ENCODE data around the gene ELFN1.

The ELFN1 gene

DNA sequence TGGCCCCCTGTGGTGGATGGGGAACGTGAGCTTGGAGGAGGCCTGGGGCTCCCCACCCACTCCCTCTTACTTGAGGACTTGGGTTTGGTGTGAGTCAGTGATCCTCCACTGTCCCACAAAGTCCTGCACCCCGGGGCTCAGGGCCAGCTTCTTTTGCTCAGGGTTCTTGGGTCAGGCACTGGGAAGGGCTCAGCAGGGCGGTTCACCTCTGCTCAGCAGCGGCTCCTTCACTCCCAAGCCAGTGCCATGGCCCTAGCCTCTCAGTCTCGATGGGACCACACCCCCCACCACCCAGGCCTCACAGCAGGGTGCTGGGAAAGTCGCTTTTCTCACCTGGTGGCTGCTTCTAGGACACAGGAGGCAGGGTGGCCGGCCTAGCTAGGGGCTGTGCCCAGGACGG is 59.1 kb downstream of the ELFN1 start:
- no peak for DNase-seq

DNA sequence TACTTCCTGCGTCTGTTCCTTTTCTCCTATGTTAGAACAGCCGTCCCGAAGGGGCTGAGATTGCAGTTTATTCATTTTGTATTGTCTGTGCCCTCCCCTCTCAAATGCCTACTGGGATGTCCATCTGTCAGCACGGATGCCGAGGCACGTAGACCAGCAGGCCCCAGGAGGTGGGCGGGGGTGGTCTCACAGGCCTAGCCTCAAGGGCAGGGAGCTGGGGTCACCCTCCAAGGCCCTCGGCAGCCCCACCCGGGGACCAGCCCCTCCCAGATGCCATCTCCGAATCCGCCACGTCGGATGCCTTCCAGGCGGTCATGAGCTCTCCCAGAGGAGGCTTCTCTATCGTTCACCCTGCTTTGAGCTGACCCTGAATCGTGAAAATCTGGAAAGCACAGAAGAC is 59.7 kb downstream of the ELFN1 start:
- DNase-seq = no peak

DNA sequence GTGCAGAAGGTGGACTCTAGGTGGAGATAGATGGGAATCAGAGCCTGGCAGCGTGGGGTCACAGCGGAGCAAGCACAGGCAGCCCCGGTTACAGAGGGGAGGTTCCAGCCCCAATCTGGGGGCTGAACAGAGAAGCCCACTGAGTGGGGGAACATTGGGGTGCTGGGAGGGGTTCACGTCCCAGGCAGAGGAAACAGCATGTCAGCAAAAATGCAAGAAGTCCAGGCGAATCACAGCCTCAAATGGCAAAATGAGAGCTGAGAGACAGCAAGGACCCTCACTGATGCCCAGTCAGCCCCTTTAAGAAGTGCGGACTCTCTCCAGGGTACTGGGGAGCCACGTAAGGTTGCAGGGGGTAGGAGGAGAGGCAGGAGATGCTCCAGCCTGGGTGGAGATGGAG is 62.0 kb downstream of the ELFN1 start:
- no peak for DNase-seq

DNA sequence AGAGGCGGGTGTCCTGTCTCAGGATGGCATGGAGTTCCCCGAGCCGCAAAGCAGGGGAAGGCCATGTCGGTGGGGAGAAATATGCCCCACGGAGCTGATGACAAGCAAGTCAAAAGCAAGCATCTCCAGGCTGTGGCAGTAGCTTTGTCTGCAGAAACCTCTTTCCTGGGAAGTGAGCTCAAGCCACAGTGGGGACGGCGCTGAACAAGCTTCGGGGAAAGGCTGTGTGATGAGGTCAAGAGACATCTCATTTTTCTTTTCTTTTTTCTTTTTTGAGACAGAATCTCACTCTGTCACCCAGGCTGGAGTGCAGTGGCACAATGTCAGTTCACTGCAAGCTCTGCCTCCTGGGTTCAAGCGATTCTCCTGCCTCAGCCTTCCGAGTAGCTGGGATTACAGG is 62.6 kb downstream of the ELFN1 start:
- DNase-seq = no peak

DNA sequence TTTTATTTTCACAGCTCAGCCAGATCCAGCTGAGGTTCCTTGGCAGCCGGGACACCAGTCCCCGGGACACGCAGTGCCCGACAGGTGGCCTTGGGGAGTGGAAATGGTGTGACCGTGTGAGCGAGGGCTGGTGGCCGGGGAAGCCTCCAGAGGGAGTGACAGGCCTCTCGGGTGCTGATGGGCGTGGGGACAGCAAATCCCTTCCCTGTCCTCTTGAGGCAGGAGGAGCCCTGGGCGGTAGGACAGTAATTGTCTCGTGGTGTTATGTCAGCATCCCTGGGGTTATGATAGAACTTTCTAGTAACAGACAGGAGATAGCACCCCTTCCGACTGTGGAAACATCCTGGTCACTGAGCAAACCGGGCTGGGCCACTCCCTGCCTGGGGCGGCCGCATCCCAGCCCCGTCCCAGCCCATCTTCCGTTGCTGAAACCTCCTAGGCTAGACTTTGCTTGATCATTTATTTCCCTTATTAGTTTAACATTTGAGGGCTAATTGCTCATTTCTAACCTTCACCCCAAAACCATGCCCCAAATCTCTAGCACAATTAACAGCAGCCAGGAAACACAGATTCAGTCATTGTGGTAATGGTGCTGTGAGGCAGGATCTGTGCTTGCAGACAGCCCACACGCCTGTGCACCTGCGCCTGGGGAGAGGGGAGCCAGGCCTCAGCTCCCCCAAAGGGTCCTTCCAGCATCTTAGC is 63.3 kb downstream of the ELFN1 start:
- no peak for DNase-seq

DNA sequence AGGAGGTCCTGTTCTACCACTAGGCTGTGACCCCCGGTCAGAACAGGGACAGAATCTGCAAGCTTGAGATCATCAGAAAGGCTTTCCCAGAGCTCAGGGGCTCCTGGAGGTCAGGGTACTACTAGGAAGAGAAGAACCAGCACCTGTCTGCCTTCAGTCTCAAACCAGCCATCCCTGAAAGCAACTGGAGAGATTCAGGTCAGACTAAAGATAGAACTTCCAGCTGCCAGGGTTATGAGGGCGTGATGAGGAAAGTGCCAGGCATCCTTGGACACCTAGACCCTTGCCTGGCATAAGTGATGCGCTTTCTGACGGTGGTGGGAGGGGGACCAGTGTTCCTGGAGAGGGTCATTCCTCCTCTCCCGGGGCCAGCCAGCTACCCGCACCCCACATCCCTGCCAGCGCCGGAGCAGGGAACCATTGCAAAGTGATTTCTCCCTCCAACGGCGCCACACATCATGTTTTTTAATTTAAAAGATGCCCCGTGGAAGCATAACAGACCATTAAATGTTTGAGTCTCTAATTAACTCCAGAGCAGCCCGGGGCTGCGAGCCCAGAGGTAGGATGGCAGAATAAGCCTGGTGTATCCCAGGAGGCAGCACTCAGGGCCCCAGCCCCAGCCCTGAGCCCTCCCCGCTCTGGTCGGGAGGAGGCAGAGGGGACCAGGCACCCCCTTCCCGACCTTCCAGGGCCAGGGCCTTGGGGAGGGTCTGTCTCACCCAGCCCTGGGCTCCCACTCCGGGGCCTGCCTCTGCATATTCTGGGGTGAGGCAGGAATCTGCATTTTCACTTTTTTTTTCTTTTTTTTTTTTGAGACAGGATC is 64.0 kb downstream of the ELFN1 start:
- DNase-seq = no peak

DNA sequence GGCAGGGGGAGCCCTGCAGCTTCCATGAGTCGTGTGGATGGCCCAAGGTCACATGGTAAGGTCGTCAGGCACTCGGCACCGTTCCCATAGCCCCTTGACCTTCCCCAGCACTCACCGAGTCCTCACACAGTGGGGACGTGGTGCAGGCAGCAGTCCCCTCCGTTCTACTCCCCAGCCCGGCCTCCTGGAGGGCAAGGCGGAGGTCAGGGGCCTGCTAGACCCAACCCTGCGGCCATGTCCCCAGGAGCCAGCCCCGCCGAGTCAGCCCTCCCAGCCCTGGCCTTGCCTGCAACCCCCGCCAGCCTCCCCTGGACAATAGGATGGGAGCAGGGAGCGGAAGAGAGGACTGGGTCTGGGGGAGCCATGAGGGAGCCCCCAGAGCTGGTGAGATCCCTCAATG is 65.2 kb downstream of the ELFN1 start:
- DNase-seq = no peak

DNA sequence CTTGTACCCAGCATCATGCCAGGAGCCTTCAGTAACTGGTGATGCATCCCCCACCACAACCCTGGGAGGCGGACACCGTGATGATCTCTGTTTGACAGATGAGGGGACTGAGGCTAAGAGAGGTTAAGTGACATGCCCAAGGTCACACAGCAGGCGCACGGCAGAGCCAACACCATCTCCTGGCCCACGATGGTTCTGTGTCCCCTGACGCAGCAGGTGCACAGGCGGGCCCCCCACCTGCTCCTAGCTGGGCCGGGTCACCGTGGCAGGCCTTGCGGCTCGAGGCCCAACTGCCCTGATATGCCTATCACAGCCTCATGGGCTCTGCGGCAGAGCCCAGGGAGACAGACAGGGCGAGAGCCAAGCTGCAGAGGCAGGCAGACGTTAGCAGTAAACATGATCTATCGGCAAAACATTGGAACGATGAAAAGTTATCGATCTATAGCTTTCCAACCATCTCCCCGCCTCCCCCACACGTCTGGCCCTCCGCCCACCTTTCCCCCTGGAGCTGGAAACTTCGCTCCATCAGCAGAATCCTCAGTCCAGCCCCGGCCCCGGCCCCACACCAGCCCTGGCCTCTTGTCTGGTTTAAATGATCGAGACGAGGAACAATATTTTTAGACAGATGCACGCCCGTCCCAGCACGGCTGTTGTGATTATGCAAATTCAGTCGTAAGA is 65.9 kb downstream of the ELFN1 start:
- DNase-seq = no peak

DNA sequence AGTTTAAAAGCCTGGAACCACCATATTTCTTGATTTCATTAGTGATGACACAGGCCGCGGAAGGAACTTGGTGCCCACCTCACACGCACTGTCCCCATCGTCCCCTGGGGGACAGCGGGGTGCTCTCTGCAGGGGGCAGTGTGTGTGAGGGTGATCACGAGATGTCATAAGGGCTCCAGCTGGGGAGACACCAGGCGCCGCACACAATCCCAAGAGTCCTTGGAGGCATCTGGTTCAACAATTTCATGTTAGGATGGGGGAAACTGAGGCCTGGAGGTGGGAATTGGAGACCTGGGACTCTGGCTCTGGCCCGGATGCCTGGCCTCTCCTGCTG is 66.4 kb downstream of the ELFN1 start:
- no peak for DNase-seq

DNA sequence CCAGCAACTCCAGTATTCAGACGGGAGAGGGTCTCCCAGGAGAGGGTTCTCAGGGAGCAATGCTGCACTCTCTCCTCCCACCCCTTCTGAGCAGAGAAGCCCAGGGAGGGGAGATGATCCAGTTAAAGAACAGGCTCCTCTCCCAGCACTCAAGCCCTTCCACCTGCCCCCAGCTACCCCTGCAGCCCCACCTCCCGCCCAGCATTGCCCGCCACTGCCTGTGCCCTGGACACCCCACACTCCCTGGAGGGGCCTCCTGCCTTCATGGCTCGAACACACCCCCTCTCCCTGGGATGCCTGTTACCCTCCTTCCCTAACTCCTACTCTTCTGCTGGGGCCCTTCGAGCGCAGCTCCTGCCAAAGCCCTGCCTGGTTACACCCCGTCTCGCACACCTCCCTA is 66.8 kb downstream of the ELFN1 start:
- no peak for DNase-seq

DNA sequence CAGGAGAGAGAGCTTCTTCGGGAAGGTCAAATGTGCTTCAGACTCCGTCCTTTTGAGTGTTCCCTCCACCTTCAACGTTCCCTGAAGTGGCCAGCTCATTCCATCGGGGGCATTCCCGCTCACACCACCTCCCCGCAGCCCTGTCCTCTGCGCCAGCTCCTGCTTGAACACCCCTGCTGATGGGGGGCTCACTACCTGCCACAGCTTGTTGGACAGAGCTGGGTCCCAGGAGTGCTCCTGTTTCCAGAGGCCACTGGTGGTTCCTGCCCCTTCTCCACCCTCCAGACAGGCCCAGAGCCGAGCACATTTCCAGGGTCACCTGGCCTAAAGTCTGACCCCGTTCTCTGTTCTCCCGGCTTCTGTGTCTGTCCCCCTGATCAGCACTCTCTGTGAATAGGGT is 67.4 kb downstream of the ELFN1 start:
- no peak for DNase-seq

DNA sequence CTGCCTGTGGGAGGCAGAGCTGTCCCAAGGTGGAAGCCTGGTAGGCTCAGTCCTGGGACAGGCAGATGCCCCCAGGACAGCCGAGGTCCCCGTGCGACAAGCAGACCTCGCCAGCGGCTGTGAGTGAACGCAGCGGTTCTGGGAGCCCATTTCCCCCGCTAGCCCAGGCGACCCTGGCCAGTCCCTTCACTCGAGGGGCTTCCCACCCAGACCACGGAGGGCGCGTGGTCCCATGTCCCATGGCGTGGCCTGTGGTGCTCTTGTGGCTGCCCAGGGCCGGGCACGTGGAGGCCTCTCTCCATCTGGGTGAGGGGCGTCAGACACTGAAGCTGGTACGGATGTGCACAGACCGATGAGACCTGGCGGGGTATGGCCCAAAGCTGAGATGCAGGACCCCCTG is 67.9 kb downstream of the ELFN1 start:
- DNase-seq = no peak

DNA sequence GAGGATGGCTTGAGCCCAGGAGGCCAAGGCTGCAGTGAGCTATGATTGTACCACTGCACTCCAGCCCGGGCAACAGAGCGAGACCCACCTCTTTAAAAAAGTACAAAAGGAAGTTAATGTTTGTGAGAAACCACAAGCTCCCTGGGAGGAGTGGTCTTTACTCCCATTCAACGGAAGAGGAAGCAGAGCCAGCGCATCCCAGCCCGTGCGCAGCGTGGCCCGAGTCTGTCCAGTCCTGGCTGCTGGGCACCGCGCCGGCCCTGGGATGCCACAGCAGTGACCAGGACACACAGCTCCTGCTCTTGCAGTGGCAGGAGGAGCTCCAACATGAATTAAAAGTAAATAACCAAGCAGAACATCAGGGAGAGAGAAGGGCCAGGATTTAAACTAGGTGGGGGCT is 68.4 kb downstream of the ELFN1 start:
- DNase-seq = no peak

DNA sequence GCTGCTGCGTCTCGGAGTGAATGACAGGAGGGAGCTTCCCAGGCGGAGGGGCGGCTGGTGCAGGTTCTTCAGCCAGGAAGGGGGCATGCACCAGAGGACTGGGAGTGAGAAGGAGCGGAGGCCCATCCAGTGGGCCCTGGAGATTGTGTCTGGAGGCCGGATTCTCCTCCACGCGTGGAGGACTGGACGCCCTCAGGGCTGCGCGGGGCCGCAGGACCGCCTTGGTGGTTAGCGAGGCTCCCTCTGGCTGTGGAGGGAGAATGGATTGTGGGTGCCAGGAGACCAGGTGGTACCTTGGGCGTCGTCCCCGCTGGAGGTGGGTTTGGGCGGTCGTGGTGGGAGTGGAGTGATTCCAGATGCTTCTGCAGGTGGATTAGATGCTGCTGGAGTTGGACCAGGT is 68.9 kb downstream of the ELFN1 start:
- DNase-seq = no peak

DNA sequence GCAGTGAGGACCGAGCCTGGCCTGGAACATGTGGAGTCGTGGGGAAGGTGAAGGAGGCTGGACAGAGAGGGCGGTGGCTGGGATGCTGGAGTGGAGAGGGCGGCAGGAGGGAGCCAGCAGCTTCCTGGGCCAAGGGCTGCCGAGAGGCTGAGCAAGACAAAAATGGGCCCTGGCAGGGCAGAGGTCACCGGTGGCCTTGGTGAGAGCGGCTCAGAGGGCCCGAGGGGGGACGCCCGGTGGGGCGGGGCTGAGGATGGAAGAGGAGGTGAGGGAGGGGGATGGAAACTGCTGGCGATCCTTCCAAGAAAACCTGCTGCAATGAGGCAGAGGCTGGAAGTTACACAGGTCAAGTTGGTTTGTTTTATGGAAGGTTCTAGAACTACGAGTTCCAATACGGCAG is 69.5 kb downstream of the ELFN1 start:
- DNase-seq = no peak

DNA sequence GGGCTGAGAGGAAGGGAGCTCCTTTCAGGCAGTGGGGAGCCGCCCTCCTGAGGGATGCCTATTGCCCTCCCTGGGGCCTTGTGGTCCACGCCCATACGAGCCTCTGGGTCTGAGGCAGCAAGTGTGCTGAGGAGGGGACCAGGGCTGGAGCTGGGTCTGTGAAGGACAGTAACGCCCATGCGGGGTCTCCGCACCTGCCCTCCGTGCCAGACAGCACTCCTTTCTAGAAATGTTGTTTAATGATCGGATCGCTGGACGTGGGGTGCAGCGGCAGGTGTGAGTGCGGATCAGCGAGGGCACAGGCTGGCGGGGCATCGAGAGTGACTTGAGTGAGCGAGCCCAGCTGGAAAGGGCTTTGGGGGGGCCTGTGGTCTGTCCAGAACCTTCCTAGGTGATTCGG is 70.1 kb downstream of the ELFN1 start:
- DNase-seq = no peak

DNA sequence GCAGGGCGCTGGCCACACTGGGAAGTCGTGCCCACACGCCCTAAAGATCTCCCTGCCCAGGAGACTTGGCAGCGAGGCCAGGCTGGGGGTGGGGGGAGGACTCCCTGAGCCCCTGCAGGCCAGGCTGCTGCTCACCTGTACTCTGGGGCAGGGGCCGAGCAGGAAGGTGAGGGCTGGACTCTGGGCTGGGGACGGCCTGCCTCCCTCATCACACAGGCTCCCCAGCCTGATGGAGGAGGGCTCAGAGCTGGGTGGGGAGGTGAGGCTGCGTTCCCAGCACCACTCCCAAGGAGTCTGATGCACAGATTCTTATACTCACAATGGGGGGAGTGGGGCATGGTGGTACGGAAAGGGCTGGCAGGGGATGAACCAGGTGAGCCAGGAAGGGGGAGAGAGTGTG is 71.2 kb downstream of the ELFN1 start:
- no peak for DNase-seq

DNA sequence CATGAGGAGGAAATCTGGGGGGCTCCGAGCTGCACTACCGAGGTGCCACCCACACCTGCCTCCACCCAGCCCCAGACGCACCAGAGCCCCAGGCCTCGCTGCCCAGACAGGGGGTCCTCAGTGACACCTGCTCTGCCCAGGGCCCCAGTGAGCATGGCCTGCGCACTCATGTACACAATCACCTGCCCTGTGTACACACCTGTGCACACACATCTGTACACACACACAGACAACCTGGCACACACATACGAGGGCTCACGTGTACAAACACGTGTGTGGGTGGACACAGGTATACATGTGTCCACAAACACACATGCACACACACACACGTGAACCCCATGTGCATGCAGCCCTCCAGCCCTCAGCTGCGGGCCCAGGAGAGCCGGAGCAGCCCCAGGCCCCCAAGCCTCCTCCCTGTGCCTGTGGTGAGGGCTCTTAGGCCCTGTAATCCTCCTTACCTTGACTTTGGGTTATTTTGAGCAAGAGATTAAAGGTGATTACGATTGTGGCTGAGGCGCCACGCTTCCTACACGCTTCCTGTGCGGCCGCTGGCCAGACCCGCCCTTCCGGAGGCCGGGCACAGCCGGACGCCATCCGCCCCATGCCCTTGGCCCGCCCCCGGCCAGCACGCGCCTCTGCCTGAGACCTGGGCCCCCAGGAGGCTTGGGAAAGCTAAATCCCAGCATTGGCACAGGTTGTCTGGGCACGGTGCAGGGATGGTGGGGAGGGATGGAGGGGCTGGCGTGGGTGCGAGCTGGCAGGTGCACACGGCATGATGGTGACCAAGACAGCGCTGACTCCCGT is 71.9 kb downstream of the ELFN1 start:
- no peak for DNase-seq

DNA sequence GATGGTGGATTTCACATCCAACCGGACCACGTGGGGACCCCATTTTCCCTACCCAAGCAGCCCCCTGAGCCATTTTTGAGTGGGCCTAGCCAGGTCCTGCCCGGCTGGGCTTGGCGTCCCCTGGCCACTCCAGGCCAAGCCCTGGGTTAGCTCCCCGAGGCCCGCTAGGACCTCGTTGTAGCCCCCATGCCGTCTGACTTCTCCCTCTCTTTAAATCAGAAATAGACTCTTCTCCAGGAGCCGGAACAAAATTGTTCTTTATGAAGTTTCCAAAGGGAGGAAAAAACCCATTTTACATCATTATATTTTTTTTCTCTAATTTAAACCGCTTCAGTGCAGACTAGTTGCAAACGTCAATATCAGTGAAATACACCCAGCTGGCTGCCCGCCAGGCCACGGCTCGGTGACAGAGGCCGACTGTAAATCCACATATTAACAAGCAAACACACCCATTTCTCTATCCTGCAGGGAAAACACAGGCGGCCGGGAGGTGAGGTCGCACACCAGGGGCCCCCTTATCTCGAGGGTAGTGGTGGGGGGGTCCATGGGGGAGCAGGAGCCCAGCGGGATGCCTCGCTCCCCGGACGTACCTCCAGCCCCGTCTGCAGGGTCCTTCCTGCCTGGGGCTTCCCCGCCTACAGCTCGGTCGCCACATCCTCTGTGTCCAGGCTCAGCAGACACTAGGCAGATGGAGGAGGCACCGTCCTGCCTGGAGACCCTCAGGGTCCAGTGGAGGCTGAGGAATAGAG is 72.7 kb downstream of the ELFN1 start:
- peak; percentile 10 for DNase-seq

DNA sequence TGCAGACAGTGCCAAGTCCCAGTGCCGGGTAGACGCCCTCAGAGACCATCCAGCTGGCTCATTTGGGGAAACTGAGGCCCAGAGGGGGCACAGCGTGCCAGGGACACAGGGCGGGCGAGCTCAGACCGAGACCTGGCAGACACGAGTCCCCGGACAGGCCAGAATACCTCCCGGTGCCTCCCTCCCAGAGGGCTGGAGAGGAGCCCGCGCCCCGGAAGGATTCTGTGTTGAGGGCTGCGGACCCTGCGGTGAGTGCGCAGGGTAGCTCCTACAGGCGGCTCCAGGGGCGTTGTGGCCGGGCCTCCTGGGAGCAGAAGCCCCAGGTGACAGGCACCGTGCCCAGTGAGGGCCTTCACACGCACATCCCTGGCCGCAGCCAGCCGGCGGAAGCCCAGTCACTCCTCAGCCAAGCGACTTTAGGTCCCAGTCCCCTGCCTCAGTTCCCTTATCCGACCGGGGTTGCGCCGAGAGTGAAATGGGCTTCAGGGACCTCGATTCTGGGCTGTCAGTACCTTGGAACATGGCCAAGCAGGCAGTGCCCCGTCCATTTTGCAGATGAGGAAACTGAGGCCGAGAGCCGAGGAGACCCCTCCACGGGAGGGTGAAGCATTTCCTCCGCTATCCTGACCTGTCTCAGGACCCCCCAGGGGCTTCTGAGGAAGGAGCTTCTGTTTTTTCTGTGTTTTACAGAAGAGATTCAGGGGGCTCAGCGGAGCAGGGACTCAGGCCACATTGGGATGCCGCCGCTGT is 73.6 kb downstream of the ELFN1 start:
- DNase-seq = no peak

DNA sequence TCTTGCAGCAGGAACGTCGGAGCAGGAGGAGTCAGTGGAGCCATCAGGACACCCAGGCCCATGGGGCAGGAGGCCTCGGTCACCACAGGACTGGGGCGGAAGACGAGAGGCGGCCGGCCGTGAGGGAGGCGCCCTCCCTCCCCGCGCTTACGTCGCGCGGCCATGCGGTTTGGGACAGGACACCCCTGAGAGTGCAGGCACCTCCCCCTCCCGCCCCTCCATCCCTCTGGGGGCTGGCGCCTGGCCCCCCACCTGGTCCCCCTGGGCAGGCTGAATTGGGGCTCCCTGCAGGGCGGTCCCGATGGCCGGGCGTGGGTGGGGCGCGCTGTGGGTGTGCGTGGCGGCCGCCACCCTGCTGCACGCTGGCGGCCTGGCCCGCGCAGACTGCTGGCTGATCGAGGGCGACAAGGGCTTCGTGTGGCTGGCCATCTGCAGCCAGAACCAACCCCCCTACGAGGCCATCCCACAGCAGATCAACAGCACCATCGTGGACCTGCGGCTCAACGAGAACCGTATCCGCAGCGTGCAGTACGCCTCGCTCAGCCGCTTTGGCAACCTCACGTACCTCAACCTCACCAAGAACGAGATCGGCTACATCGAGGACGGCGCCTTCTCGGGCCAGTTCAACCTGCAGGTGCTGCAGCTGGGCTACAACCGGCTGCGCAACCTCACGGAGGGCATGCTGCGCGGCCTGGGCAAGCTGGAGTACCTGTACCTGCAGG is 74.4 kb downstream of the ELFN1 start:
- DNase-seq = no peak
